ENCODE measurements around the gene POLR3C.

Gene POLR3C

GRCh38 chr1:145878724-145879123 lies 54.7 kb downstream of the POLR3C start:
- Histone ChIP-seq H3K4me3 (ENCODE audit: low read depth in 1 of 2, low read length in 2 of 2) (no peak overlapping the region), H3K4me2 (ENCODE audit: insufficient read depth, low read length) (no peak overlapping the region), H4K20me1 (ENCODE audit: insufficient read depth, low read length) (no peaks in the 10 kb centered on the region; the same call in 1 of the 2 replicates), H3K9me3 (ENCODE audit: insufficient read depth, low read length, severe bottlenecking) (no peaks in the 10 kb centered on the region), H3K4me1 (ENCODE audit: insufficient read depth, low read length) (no peaks in the 10 kb centered on the region), H3K9ac (ENCODE audit: low read depth, low read length) (no peak overlapping the region), H3K79me2 (ENCODE audit: insufficient read depth, low read length) (no peaks in the 10 kb centered on the region), H2AFZ (ENCODE audit: low read depth, low read length) (no peak overlapping the region), H3K27me3 (ENCODE audit: insufficient read depth, low read length, poor library complexity) (peaks cover 27% of the 10 kb centered on the region), H3K27ac (ENCODE audit: low read length) (no peak overlapping the region), H3K36me3 (ENCODE audit: insufficient read depth, low read length) (no peaks in the 10 kb centered on the region)
- TF ChIP-seq EZH2 (IDR thresholded peaks at IDR 0.05; ENCODE audit: borderline replicate concordance, low read depth, low read length, severe bottlenecking) (no peak), CTCF (IDR thresholded peaks at IDR 0.05; ENCODE audit: borderline replicate concordance, extremely low read depth, low read length, poor library complexity, severe bottlenecking) (no peak)
- no peak for ATAC-seq (ENCODE audit: insufficient read depth, low read depth)
- no peak for DNase-seq

- DNase-seq (no peak), ATAC-seq (ENCODE audit: insufficient read depth, low read depth) (no peak)
- Histone ChIP-seq H3K9ac (ENCODE audit: low read depth, low read length) (no peak overlapping the region), H3K4me1 (ENCODE audit: insufficient read depth, low read length) (no peaks in the 10 kb centered on the region), H4K20me1 (ENCODE audit: insufficient read depth, low read length) (no peaks in the 10 kb centered on the region; the same call in 1 of the 2 replicates), H3K27ac (ENCODE audit: low read length) (no peak overlapping the region), H3K36me3 (ENCODE audit: insufficient read depth, low read length) (no peaks in the 10 kb centered on the region), H3K9me3 (ENCODE audit: insufficient read depth, low read length, severe bottlenecking) (no peaks in the 10 kb centered on the region), H3K27me3 (ENCODE audit: insufficient read depth, low read length, poor library complexity) (peaks cover 36% of the 10 kb centered on the region), H3K79me2 (ENCODE audit: insufficient read depth, low read length) (no peaks in the 10 kb centered on the region), H3K4me2 (ENCODE audit: insufficient read depth, low read length) (no peak overlapping the region), H2AFZ (ENCODE audit: low read depth, low read length) (no peak overlapping the region), H3K4me3 (ENCODE audit: low read depth in 1 of 2, low read length in 2 of 2) (no peak overlapping the region)
- TF ChIP-seq EZH2 (IDR thresholded peaks at IDR 0.05; ENCODE audit: borderline replicate concordance, low read depth, low read length, severe bottlenecking) (no peak), CTCF (IDR thresholded peaks at IDR 0.05; ENCODE audit: borderline replicate concordance, extremely low read depth, low read length, poor library complexity, severe bottlenecking) (no peak)
These were observed 55.8 kb downstream of the POLR3C start for GRCh38 chr1:145879775-145880174.

GRCh38 chr1:145884675-145885074 lies 60.7 kb downstream of the POLR3C start:
- DNase-seq (no peak), ATAC-seq (ENCODE audit: insufficient read depth, low read depth) (no peak)
- Histone ChIP-seq H3K36me3 (ENCODE audit: insufficient read depth, low read length) (no peaks in the 10 kb centered on the region), H3K4me3 (ENCODE audit: low read depth in 1 of 2, low read length in 2 of 2) (no peak overlapping the region), H3K79me2 (ENCODE audit: insufficient read depth, low read length) (no peaks in the 10 kb centered on the region), H3K4me1 (ENCODE audit: insufficient read depth, low read length) (peaks cover 14% of the 10 kb centered on the region), H3K9me3 (ENCODE audit: insufficient read depth, low read length, severe bottlenecking) (no peaks in the 10 kb centered on the region), H4K20me1 (ENCODE audit: insufficient read depth, low read length) (no peaks in the 10 kb centered on the region), H3K27me3 (ENCODE audit: insufficient read depth, low read length, poor library complexity) (peaks cover 31% of the 10 kb centered on the region), H3K27ac (ENCODE audit: low read length) (no peak overlapping the region), H2AFZ (ENCODE audit: low read depth, low read length) (no peak overlapping the region), H3K9ac (ENCODE audit: low read depth, low read length) (no peak overlapping the region), H3K4me2 (ENCODE audit: insufficient read depth, low read length) (no peak overlapping the region)
- TF ChIP-seq CTCF (IDR thresholded peaks at IDR 0.05; ENCODE audit: borderline replicate concordance, extremely low read depth, low read length, poor library complexity, severe bottlenecking) (no peak), EZH2 (IDR thresholded peaks at IDR 0.05; ENCODE audit: borderline replicate concordance, low read depth, low read length, severe bottlenecking) (peak; percentile 2)

Measured in DND-41 (cell line).